ENCODE data around the gene ZSCAN10.

ZSCAN10 gene

DNA sequence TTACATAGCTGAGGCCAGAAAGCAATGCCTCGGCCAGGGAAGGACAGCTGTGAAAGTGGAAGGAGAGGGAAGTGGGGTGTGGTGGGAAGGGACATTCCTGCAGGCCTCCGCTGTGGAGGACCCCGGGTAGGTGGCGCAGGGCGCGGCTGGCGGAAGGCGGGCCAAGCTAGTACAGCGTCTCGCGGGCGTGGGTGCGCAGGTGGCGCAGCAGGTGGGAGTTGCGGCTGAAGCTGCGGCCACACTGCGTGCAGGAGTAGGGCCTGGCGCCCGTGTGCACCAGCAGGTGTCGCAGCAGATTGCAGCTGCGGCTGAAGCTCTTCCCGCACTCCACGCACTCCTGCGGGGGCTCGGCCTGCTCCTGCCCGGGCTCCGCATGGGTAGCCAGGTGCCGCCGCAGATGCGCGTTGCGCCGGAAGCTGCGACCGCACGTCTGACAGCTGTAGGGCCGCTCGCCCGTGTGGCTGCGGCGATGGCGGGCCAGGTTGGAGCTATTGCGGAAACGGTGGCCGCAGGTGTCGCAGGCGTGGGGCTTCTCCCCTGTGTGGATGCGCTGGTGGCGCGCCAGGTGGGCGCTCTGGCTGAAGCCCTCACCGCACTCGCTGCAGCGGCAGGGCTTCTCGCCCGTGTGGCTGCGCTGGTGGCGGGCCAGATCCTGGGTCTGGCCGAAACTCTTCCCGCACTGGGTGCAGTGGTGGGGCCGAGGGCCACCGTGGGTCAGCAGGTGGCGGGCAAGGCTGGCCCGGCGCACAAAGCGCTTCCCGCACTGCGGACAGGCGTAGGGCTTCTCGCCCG, 10.0 kb downstream of the ZSCAN10 start:
- TF ChIP-seq CTCF (conservative IDR thresholded peaks at IDR 0.05; ENCODE audit: low read depth): no peak
- ChIA-PET CTCF (interaction anchor here (0.6 to 1.4 kb wide), 3 partner anchors 12 to 36 kb away, joined by 3 to 4 read pairs (median 3); no protein-coding TSS in a partner anchor), POLR2A (ENCODE audit: low non-redundant PET) (no interaction called here)
- H3K27ac ChIP-seq: no peak overlapping the region
- DNase-seq (ENCODE audit: low spot score): no peak

GRCh38 chr16:3088450-3088849, 10.6 kb downstream of the ZSCAN10 start:
- POLR2A ChIA-PET (ENCODE audit: low non-redundant PET): no interaction called here
- TF ChIP-seq CTCF (conservative IDR thresholded peaks at IDR 0.05; ENCODE audit: low read depth): no peak
- no peak for DNase-seq (ENCODE audit: low spot score)
- CTCF ChIA-PET: interaction anchor here (0.6 to 1.4 kb wide), 2 partner anchors 12 to 29 kb away, joined by 3 to 4 read pairs; no protein-coding TSS in a partner anchor
- no peak overlapping the region for H3K27ac ChIP-seq

- no peak overlapping the region for H3K27ac ChIP-seq
- CTCF ChIA-PET: interaction anchor here (0.6 to 1.1 kb wide), 3 partner anchors 8 to 63 kb away, joined by 3 to 6 read pairs (median 3); no protein-coding TSS in a partner anchor
- POLR2A ChIA-PET (ENCODE audit: low non-redundant PET): no interaction called here
- no peak for DNase-seq (ENCODE audit: low spot score)
- TF ChIP-seq CTCF (conservative IDR thresholded peaks at IDR 0.05; ENCODE audit: low read depth): no peak
Observed at GRCh38 chr16:3087243-3088235, 11.6 kb downstream of the ZSCAN10 start.

- no peak for DNase-seq (ENCODE audit: low spot score)
- POLR2A ChIA-PET (ENCODE audit: low non-redundant PET): no interaction called here
- no peak for TF ChIP-seq CTCF (conservative IDR thresholded peaks at IDR 0.05; ENCODE audit: low read depth)
Observed at GRCh38 chr16:3086596-3087242, 12.4 kb downstream of the ZSCAN10 start.

GRCh38 chr16:3085868-3086595, 13.1 kb downstream of the ZSCAN10 start:
- CTCF ChIA-PET: interaction anchor here (1.0 kb wide), 1 partner anchor 26 kb away, joined by 3 read pairs; no protein-coding TSS in a partner anchor
- no peak for TF ChIP-seq CTCF (conservative IDR thresholded peaks at IDR 0.05; ENCODE audit: low read depth)

More at GRCh38 chr16:3086596-3087242, 12.4 kb downstream of the ZSCAN10 start:
- CTCF ChIA-PET: interaction anchor here (0.6 to 1.1 kb wide), 2 partner anchors 43 to 64 kb away, joined by 3 read pairs; no protein-coding TSS in a partner anchor
- no peak overlapping the region for H3K27ac ChIP-seq

More at GRCh38 chr16:3085868-3086595, 13.1 kb downstream of the ZSCAN10 start:
- no peak for DNase-seq (ENCODE audit: low spot score)
- POLR2A ChIA-PET (ENCODE audit: low non-redundant PET): no interaction called here
- H3K27ac ChIP-seq: no peak overlapping the region
